Ishikawa (cell line): Measurements from ENCODE around the gene NUDT14.

Experiments
- CEBPB ChIP-seq: IDR thresholded peaks from 2 replicates; pipeline ENCODE4 v1.6.1; 2012
- CREB1 ChIP-seq: IDR thresholded peaks from 2 replicates; pipeline ENCODE4 v1.6.1; 2012; ENCODE audit warnings: low read depth
- EP300 ChIP-seq: IDR thresholded peaks from 2 replicates; pipeline ENCODE4 v1.6.1; 2012; ENCODE audit warnings: borderline replicate concordance
- NFIC ChIP-seq: IDR thresholded peaks from 2 replicates; pipeline ENCODE4 v1.6.1; 2012
- RAD21 ChIP-seq: IDR thresholded peaks from 2 replicates; pipeline ENCODE4 v1.6.1; 2012; ENCODE audit warnings: low read depth
- REST ChIP-seq: IDR thresholded peaks from 2 replicates; pipeline ENCODE4 v1.6.1; 2012; ENCODE audit warnings: low read depth, mild to moderate bottlenecking
- TAF1 ChIP-seq: IDR thresholded peaks from 2 replicates; pipeline ENCODE4 v1.6.1; 2012; ENCODE audit warnings: low read depth, mild to moderate bottlenecking
- TCF12 ChIP-seq: IDR thresholded peaks from 2 replicates; pipeline ENCODE4 v1.6.1; 2012; ENCODE audit warnings: low read depth
- TEAD4 ChIP-seq: IDR thresholded peaks from 2 replicates; pipeline ENCODE4 v1.6.1; 2012
- YY1 ChIP-seq: IDR thresholded peaks from 2 replicates; pipeline ENCODE4 v1.6.1; 2012; ENCODE audit warnings: low read depth

- TF ChIP-seq TAF1 (no peak), TCF12 (no peak), CREB1 (no peak), EP300 (no peak), TEAD4 (no peak), YY1 (no peak), NFIC (no peak), CEBPB (no peak), RAD21 (no peak), REST (no peak)
Measured at GRCh38 chr14:105143451-105144025, 37.6 kb downstream of the NUDT14 start.
